HG03045 (cell line): ENCODE measurements around the gene KLK11.
"Not testable (repeated sequence)": the region's sequence is repeated elsewhere in the genome, so short reads cannot be mapped to it uniquely, and the experiment has no call there.

Source experiments
- ATAC-seq: cut with Tn5 transposase; IDR thresholded peaks from one replicate; pipeline ENCODE4 v1.9.1; 2021; ENCODE audit warnings: mild to moderate bottlenecking, moderate library complexity; ENCODE audit not compliant: unreplicated experiment

The KLK11 gene

DNA sequence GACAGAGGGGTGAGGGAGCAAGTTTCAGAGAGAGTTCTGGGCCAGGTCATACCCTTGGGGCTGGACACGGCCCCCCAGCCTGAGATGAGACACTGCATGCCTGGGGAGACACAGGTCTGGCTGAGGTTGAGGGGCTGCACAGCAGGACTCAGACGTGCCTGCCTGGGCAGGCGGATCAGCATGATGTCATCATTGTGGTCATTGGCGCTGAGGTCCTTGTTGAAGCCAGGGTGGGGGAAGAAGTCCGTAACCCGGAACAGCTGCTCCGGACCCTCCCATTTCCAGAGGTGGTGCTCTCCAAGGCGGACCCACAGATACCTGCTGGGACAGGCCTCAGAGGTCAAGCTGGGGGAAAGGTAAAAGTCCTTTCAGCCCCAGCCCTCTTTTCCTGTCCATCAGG is 20.0 kb downstream of the KLK11 start:
- no peak for ATAC-seq

DNA sequence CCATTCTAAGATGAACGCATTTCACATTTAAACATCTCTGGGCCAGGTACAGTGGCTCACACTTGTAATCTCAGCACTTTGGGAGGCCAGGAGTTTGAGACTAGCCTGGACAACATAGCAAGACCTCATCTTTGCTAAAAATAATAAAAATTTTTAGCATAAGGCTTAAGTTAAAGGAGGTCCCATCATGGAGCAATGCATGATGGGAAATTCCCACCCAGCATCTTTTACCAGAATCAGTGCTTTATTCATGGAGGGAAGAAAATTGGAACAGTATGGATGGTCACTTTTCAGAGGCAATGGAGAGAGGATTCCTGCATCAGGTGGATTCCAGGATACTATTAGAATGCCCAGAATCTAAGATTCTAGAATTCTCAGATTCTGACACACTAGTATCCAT is 21.2 kb downstream of the KLK11 start:
- no peak for ATAC-seq

DNA sequence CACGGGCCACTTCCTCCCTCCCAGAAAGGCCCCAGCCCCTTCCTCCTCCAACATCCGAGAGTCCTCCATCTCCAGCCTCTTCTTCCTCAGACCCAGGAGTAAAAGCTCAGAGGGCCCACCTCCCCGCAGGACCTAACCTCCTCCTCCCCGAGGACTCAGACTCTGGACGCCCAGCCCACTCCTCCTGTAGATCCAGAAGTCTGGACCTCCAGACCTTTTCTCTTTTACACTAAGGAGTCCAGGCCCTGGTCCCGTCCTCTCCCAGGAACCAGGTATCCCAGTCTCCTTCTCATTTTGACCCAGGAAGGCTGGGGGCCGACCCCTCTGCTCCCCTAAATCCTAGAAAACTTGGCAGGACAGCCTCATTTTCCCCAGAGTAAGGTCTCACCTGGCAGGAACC is 23.1 kb downstream of the KLK11 start:
- no peak for ATAC-seq

DNA sequence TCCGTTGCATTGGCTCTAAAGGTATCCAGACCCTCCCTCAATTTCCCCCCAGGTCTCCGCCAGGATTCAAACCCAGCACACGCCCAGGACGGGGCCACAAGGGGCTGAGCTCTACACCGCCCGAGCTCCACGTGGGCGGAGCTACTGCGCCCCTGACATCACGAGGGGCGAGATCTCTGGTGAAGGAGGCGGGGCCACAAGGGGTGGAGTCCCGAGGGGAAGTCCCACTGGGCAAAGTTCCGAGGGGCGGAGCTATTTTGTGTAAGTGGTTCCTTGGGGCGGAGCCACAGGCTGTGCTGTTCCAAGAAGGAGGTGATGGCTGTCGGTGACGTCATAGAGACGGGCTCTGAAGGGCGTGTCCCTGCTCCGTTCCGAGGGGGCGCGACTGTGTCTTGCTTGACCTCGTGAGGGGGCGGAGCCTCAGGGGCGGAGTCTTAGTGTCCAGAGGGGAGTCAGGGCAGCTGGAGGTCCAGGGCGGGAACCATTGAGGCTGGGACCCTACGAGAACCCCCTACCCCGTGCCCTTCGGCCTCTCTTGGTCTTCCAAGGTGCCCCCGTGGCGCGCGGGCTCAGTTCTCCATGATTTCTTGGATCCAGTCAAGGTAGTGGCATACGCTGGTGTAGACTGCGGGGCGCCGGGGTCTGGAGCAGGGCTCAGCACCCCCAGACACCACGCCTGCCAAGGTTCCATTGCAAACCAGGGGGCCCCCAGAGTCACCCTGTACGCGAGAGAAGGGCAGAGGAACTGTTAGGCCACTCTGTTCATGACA is 23.7 kb downstream of the KLK11 start:
- ATAC-seq: no peak

DNA sequence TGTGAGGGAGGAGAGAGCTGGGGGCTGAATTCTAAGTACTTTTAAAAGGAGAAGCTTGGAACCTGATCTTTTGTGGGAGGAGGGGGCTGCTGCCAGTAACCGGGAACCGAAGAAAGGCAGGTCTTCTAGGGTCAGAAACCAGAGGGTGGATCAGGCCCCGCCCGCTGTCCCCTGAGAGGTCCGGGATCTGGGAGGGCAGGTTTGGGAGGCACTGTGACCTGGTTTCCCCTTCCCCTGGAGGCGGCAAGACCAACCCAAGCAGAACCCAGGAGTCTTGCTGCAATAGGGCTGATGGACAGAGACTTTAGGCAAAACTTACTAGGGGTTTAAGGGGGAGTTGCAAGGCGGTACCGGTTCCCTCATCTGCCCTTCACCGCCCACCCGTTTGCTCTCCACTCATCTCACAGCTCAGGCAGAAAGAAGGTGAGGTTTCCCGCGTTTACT is 24.3 kb downstream of the KLK11 start:
- no peak for ATAC-seq

DNA sequence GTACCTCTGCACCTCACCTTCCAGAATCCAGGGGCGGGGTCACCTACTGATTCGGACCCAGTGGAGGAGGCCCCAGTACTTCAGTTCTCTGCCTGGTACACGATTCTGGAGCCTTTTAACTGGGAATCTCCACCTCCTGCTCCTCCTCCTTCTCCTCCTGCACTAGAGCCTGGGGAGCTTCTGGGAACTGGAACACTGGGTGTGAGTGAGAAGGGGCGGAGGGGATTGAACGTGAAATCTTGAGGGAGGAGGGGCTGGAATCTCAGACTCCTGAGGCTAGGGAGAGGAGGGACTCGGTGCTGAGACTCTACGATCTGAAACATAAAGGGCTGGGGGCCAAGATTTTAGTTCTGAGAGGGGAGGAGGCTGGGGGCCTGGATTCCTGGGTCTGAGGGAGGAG is 24.9 kb downstream of the KLK11 start, which contains the start of gene KLK8:
Gene KLK8, minus strand, starts transcription at position 90 of the 400 bp plus-strand sequence. CDS start 437 bp downstream, outside the sequence.
- no peak for ATAC-seq

DNA sequence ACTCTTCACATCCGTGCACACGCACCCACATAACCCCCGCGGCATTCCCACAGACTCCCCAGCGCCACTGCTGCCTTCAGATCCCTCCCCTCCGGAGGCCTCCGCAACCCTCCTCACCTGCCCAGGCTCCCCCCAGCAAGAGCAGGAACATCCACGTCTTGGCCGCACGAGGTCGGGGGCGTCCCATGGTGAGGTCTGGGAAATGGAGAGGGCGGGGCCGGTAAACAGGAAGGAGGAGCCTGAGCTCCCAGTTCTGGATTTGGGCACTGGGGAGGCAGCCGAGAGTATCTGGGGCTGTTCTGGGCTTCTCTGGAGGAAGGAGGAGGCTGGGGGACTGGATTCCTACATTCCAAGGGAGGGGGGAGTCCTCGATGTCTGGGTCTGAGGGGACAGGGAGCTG is 25.4 kb downstream of the KLK11 start:
- no peak for ATAC-seq

DNA sequence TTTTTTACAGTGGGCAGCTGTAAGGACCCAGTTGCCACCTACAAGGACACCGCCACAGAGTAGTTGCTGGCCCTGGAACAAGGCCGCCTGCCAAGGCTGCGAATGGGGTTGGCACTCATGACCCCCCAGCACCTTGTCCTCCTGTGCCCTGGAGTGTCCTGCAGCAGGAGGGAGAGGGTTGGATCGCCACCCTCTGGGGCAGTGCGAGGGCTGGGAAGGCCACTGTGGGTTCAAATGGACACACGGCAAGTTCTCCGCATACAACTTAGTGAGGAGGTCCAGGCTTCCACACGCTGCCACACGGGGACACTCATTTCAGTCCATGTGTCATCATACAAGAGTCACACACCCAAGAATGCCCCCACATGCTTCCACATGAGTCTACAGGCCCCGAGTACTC is 26.0 kb downstream of the KLK11 start:
- ATAC-seq: no peak

DNA sequence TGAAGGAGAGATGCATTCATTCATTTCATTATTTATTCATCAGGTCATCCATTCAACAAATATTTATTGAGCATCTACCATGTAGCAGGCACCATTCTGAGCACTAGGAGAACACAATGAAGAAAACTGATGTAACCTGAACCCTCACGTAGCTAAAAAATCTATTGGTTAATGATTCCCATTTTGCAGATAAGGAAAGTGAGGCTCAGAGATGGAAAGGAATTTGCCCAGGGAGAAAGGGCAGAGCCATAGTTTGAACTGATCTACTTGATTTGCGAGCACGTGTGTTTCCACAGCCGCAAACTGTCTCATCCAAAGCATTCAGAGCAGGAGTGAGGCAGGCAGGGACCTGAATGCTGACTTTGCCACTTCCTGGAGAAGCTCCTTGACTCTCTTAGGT is 27.7 kb downstream of the KLK11 start:
- no peak for ATAC-seq

DNA sequence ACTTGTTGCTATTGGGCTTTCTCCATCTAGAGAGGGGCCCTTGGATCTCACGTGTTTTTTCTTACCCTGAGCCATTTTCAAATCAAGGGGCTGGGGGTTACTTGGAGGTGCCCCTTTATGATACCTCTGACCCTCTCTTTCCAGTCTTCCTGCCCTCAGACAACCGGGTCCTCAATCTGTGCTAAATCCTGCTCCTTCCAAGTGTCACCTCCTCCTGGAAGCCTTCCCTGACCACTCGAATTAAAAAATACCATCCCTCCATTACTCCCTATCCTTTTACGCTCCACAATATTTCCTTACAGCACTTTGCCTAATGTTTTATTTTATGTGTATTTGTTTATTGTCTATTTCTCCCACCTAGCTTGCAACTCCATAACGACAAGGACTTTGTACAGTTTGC is 28.4 kb downstream of the KLK11 start:
- ATAC-seq: no peak

DNA sequence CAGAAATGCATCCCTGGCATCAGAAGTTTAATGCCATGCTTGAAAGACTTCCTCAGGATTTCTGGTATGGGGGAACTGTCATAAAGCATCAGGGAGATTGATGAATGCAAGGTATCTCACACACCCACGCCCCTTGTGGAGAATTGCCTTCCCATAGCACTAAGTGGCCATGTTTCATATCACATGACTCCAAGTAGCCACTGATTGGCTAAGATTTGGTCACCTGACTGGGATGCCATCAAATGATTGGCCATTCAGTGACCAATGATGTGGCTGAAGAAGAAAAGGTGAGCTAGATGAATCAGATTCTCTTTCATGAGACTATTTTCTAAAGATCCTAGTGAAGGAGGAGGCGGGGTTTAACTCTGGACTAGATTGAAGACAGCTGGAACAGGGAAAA is 32.3 kb downstream of the KLK11 start:
- ATAC-seq: no peak

DNA sequence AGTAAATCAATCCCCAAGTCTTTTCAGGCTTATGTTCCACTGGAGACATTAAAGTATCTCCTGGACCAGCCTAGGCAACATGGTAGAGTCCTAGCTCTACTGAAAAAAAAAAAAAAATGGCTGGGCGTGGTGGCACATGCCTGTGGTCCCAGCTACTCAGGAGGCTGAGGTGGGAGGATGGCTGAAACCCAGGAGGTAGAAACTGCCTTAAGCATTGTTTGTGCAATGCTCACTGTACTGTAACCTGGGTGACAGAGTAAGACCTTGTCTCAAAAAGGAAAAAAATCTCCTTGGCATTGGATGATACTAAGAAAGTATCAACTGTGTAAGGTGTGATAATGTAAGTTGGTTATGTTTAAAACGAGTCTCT is 33.8 kb downstream of the KLK11 start:
- ATAC-seq: no peak

DNA sequence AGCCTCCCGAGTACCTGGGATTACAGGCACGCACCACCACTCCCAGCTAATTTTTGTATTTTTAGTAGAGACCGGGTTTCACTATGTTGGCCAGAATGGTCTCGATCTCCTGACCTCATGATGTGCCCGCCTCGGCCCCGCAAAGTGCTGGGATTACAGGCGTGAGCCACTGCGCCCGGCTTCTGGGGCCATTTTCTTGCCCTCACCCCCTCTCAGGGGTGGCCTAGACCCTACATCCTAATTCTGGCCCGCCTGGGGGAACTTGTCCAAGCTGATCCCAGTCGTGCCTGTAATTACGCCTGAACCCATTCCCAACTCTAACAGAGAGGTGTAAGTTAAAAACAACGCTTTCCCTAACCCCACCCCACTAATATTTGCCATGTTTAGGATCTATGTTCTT is 42.0 kb downstream of the KLK11 start:
- ATAC-seq: not testable (repeated sequence)

DNA sequence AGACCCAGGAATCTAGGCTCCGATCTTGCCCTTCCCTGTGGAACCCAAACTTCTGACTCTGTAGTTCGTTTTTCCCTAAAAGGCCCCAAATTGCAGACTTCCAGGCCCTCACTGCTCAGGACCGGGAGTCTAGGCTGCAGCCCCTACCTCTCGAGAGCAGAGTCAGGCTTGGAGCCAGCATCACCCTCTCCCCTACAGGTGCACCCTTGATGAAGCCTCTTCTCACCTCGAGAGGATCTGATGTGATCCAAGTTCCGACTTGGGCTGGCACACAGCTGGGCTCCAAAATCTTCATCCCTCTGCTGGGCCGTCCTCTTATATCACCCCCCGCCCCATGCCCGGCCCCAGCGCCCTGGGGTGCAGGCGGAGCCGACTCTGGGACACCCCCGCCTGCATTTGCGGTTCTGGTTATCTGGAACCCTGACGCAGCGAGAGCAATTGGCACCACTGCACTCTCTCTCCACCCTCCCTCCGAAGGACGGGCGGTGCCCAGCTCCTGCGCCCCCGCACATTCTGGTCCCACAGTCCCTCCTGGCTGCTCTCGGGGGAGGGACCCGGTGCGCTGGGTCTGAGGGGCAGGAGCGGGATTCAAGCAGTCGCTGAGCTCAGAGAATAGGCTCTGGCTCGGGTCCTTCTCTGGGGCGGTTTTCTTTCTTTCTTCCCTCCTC is 42.7 kb downstream of the KLK11 start, which contains the start of gene KLK7:
Gene KLK7, minus strand, starts transcription at position 293 of the 668 bp plus-strand sequence. CDS start 1,518 bp downstream, outside the sequence.
- ATAC-seq: no peak

DNA sequence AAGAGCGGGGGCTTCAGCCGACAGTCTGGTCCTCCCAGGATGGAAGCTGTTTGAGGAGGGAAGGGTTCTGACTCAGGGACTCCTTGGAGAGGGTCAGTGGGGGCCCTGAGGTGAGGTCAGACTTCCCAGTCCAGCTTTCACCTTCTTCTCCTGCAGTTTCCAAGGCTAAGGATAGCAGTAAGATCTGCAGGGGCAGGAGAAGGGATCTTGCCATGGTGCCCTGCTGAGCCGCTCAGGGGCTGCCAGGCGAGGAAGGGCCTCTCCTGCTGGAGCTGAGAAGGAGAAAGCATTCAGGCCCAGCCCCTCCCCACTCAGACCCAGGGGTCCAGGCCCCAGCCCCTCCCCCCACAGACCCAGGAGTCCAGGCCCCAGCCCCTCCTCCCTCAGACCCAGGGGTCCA is 44.2 kb downstream of the KLK11 start:
- no peak for ATAC-seq

DNA sequence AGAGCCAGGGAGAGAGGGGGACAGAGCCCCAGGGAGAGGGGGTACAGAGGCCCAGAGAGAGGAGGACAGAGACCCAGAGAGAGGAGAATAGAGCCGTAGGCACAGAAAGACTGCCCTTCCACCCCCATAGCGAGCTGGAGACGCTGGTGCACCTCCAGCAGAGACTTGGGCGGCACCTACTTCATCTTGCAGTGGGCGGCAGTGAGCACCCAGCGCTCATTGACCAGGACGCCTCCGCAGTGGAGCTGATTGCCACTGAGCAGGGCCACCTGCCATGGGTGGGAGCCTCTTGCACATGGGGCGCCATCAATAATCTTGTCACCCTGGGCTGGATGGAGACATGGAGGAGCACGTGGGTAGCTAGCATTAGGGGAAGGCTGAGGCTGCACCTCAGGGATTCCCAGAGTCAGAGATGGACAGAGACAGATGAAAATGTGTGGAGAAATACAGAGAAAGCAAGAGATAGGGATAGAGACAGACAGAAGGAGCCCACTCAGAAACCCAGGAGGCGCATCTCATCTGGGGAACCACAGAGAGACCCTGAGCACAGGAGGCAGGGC is 44.7 kb downstream of the KLK11 start:
- ATAC-seq: no peak

DNA sequence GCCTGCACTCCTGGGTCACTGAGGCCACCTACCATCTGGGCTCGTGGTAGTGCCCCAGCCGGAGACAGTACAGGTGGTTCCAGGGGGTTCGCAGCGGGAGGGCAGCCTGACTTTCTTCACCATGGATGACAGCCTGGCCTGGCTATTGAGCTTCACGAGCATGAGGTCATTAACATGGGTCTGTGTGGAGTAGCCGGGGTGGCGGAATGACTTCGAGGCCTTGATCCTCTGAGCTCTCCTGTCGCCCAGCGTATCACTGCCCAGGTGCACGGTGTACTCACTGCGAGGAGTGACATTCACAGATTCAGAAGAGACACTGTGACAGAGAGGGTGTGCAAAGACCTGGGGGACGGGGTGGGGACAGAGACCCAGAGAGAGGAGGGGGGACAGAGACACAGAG is 46.2 kb downstream of the KLK11 start:
- ATAC-seq: no peak

DNA sequence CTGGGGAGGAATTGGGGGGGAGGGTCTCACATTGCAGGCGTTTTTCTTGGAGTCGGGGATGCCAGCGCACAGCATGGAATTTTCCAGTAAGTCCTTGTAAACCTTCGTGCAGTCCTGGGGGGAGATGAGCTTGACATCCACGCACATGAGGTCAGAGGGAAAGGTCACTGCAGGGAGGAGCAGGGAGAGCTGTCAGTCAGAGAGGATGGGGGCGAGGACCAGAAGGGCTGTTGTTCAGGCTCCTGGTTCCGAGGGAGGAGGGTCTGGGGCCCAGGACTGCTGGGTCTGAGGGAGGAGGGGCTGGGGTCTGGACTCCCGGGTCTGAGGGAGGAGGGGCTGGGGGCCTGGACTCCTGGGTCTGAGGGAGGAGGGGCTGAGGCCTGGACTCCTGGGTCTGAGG is 46.7 kb downstream of the KLK11 start:
- no peak for ATAC-seq

DNA sequence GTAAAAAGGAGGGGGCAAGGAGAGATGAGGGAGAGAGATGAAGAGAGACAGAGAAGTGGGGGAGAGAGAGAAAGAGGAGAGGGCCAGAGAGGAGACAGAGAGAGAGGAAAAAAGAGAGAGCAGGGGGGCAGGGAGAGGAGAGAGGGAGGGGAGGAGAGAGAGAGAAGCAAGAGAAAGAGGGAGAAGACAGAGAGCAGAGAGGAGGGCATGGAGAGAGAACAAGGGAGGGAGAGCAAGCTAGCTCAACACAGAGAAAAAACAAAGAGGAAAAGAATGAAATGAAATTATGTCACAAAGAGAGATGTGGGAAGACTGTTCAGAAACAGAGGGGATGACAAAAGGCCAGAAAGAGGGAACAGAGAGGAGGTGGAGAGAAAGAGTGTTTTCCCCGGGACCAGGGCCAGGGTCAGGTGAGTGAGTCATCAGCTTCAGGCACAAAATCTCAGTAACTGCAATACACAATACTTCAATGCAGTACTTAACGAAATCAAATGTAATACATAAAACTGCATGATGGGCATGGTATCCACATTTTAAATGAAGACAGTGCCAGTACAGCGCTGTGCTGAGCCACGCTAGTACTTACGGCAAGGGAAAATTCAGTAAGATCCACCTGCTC is 47.5 kb downstream of the KLK11 start:
- ATAC-seq: no peak

DNA sequence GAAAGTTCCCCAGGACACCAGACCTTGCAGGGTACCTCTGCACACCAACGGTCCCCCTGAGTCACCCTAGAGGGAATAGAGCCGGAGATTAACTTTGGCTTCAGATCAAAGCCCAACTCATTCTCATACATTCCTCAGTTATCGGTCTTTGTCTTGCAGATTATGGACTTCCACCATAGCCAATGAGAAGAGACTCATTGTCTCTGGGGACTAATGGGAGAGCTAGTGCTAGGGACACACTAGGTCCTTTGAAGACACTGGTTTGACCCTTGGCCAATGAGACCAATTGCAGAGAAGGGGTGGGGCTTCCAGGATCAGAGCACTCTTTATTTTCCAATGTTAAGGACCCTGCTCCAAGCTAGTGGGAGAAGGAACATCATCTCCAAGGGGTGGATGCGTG is 48.8 kb downstream of the KLK11 start:
- ATAC-seq: no peak

DNA sequence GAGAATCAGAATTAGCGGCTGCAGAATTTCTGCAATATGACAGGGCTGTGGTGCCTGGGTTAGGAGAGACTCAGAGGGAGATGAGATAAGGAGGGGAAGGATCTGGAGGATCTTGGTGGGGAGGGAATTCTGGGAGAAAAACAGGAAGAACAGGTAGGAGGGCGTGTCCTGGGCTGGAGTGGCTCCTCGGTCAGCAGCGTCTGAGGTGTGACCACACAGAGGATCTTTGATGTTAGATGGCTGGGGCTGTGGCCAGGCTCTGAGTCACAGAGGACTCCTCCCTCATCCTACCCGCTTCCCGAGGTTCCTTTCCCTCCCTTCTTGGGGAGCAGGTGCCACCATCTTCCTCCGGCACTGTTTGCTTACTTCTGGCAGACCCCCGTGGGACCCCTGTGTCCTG is 50.6 kb downstream of the KLK11 start:
- no peak for ATAC-seq
